Adrenal gland (tissue), 5 donors: Measurements from ENCODE around the gene STEAP1.

Source experiments
- CTCF ChIP-seq, 6 experiments: fragments of 450-650 bp in 4 of 6; fragments of 200-600 bp in 2 of 6; sonication (generic) in 1 of 6; IDR thresholded peaks; 1 replicate in 5 of 6; 2 replicates in 1 of 6; pipeline versions ENCODE4 v1.5.1 to v1.8.0; 2016 to 2021; ENCODE audit warnings: antibody characterized with exemption in 6 of 6, mild to moderate bottlenecking in 2 of 6, moderate library complexity in 1 of 6
- POLR2A ChIP-seq, 2 donors: fragments of 450-650 bp; IDR thresholded peaks; one replicate each; pipeline ENCODE4 v1.6.1; 2017; ENCODE audit warnings: antibody characterized with exemption in 2 of 2, mild to moderate bottlenecking in 2 of 2, moderate library complexity in 1 of 2
- donor health status: DM: no; HTN: no; CAD: no.

DNA sequence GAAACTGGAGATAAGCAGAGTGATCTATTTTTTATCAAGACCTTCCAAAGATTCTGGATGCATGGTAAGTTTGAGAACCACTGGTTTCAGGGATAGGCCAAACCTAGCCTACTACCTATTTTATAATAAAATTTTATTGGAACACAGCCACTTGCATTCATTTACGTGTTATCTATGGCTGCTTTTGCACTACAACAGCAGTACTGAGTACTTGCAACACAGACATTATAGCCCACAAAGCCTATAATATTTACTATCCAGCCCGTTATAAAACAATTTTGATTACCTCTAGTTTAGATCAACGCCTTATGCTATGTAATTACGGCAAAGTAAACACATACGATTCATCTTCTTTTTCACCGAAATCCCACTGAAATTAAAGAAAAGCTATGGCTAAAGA lies 18.4 kb downstream of the STEAP1 start:
- no peak for TF ChIP-seq POLR2A (IDR thresholded peaks at IDR 0.05)
- TF ChIP-seq CTCF (IDR thresholded peaks at IDR 0.05): no peak
